ENCODE data around the gene IGSF21. TPM values are rescaled to one million over a fixed set of nuclear protein-coding genes. Genes with fewer than 3 reads are reported as not detected.
A peak's percentile ranks its signal among the peaks of the same experiment; 100 is the strongest.

Gene IGSF21
- total and polyA plus RNA-seq, 2 of the 8 experiments (the other 6 are each of a cell fraction or from before 2014, with no cell fraction given), result 22.5 to 28.5 TPM

GRCh38 chr1:18278946-18279345 is 171.3 kb downstream of the IGSF21 start:
- ChIA-PET CTCF (ENCODE audit: partially characterized antibody) (interaction anchor here (1.0 to 7.1 kb wide), 5 partner anchors 9 to 44 kb away, joined by 4 to 31 read pairs (median 7); no protein-coding TSS in a partner anchor), POLR2A (ENCODE audit: partially characterized antibody) (interaction anchor here (0.6 to 2.4 kb wide), 5 partner anchors 9 to 89 kb away, joined by 3 to 8 read pairs (median 3); no protein-coding TSS in a partner anchor)
- H3K27ac ChIP-seq (ENCODE audit: low read depth, low read length), result no peak overlapping the region
- H2BK12ac ChIP-seq (ENCODE audit: low read depth, low read length), result peak overlapping the region; percentile 92; the same call in 1 of the 2 replicates
- H4K5ac ChIP-seq (ENCODE audit: insufficient read length, low read depth, low read length), result no peak overlapping the region
- H2AFZ ChIP-seq (ENCODE audit: low read length), result no peak overlapping the region
- H3K4me2 ChIP-seq (ENCODE audit: insufficient read depth in 1 of 2, low read depth in 2 of 2, low read length in 2 of 2), result no peak overlapping the region
- H3K14ac ChIP-seq (ENCODE audit: insufficient read length), result no peak overlapping the region
- no peak overlapping the region for H3K23ac ChIP-seq (ENCODE audit: insufficient read length)
- no peak overlapping the region for H4K91ac ChIP-seq (replicated peaks; ENCODE audit: insufficient read length, low read length)
- H3K18ac ChIP-seq (ENCODE audit: extremely low read depth, low read length), result no peak overlapping the region
- no peak overlapping the region for H3K56ac ChIP-seq (replicated peaks; ENCODE audit: insufficient read length, low read depth, low read length)
- H4K8ac ChIP-seq (ENCODE audit: extremely low read depth, insufficient read depth, low read length), result no peak overlapping the region
- H3K9me3 ChIP-seq (ENCODE audit: insufficient read depth in 2 of 2, low read depth in 1 of 2, low read length in 1 of 2), result no peaks in the 10 kb centered on the region
- 0 out of 2 replicates have a peak overlapping the region, but pooled peaks have one; percentile 66 for H2BK20ac ChIP-seq (ENCODE audit: low read length)
- no peak overlapping the region for H3K4ac ChIP-seq (replicated peaks; ENCODE audit: insufficient read length, low read depth, low read length)
- TF ChIP-seq ATF2 (IDR thresholded peaks at IDR 0.05; ENCODE audit: low read length) (no peak), ZNF274 (IDR thresholded peaks at IDR 0.05; ENCODE audit: borderline replicate concordance, extremely low read depth, low read length) (no peak), BACH1 (IDR thresholded peaks at IDR 0.05; ENCODE audit: low read length) (no peak), RAD21 (IDR thresholded peaks at IDR 0.05 in 1 of 2, conservative IDR thresholded peaks at IDR 0.05 in 1 of 2; ENCODE audit: low read depth in 2 of 2, low read length in 2 of 2) (no peak), TAF7 (optimal IDR thresholded peaks at IDR 0.05; ENCODE audit: borderline replicate concordance, low read depth, low read length) (no peak), E2F6 (IDR thresholded peaks at IDR 0.05) (no peak), NRF1 (IDR thresholded peaks at IDR 0.05; ENCODE audit: low read depth, low read length) (no peak)
- no peak for FAIRE-seq
- no peaks in the 10 kb centered on the region for H3K36me3 ChIP-seq (ENCODE audit: control insufficient read depth in 2 of 4, insufficient read depth in 4 of 4, low read length in 3 of 4)
- no peak overlapping the region for H3K4me3 ChIP-seq (ENCODE audit: extremely low read depth in 1 of 4, insufficient read depth in 2 of 4, low read depth in 3 of 4, low read length in 4 of 4)
- H3K23me2 ChIP-seq (ENCODE audit: low read depth, low read length), result no peaks in the 10 kb centered on the region; the same call in 1 of the 2 replicates
- no peak overlapping the region for H2BK15ac ChIP-seq (ENCODE audit: low read length)
- 45% methylated on average over 5 of the region's 5 CpGs; no CpG with 5 or more reads in 1 of the 2 experiments for WGBS, 2 experiments (ENCODE audit: extremely low coverage in 1 of 2, insufficient coverage in 1 of 2, insufficient read length in 1 of 2, insufficient replicate concordance in 2 of 2, low coverage in 1 of 2, low lambda C conversion rate in 2 of 2, missing lambda C conversion rate in 1 of 2)
- no peaks in the 10 kb centered on the region for H3K27me3 ChIP-seq (replicated peaks in 1 of 4; ENCODE audit: control insufficient read depth in 3 of 4, extremely low read depth in 1 of 4, insufficient read depth in 3 of 4, low read length in 3 of 4)
- no peak overlapping the region for H2BK120ac ChIP-seq (replicated peaks; ENCODE audit: low read depth, low read length)
- no peaks in the 10 kb centered on the region for H3K79me2 ChIP-seq (ENCODE audit: control insufficient read depth in 1 of 2, insufficient read depth in 2 of 2, low read length in 2 of 2)
- H2AK5ac ChIP-seq (ENCODE audit: low read depth, low read length), result 0 out of 2 replicates have a peak overlapping the region, but pooled peaks have one; percentile 2
- peak in 1 of 2 experiments; percentile 48 for DNase-seq (ENCODE audit: low read depth in 1 of 2, low spot score in 2 of 2)
- H3K79me1 ChIP-seq (ENCODE audit: low read depth, low read length), result no peaks in the 10 kb centered on the region
- H3K9ac ChIP-seq (replicated peaks in 1 of 4; ENCODE audit: extremely low read depth in 1 of 4, low read depth in 3 of 4, low read length in 3 of 4), result no peak overlapping the region
- peak overlapping the region; percentile 80; the same call in 1 of the 2 replicates for H2BK5ac ChIP-seq (ENCODE audit: low read depth, low read length)
- H3K4me1 ChIP-seq (replicated peaks in 1 of 4; ENCODE audit: control insufficient read depth in 3 of 4, insufficient read depth in 4 of 4, low read length in 3 of 4), result peaks cover 12 to 25% (median 17%) of the 10 kb centered on the region in 4 experiments
- H4K20me1 ChIP-seq (replicated peaks in 1 of 2; ENCODE audit: control insufficient read depth in 1 of 2, insufficient read depth in 2 of 2, low read length in 2 of 2), result no peaks in the 10 kb centered on the region
